IMR-90 (cell line): Measurements from ENCODE around the gene TSPYL1. TPM values are rescaled to one million over a fixed set of nuclear protein-coding genes. Genes with fewer than 3 reads are reported as not detected.
"Not testable (repeated sequence)": the region's sequence is repeated elsewhere in the genome, so short reads cannot be mapped to it uniquely, and the experiment has no call there.

Experiments
- ATAC-seq: fragments of 200-7000 bp; cut with Tn5 transposase; 2 replicates; pipeline ENCODE4 v1.9.1; 2020; ENCODE audit warnings: low read depth, mild to moderate bottlenecking, moderate library complexity
- BruUV-seq: library from RNA; stranded (reverse); fragments of 400-500 nt; replicated peaks from 2 replicates; lab custom pipeline; 2021; lab: Mats Ljungman, UMichigan
- CTCF ChIA-PET: fragments of 300-600 bp; formaldehyde crosslinking; extraction: SDS; loops from one replicate; lab custom pipeline; 2021; ENCODE audit warnings: antibody characterized with exemption; lab: Yijun Ruan, JAX
- POLR2A ChIA-PET: fragments of 300-600 bp; sonication (Branson Sonifier 250); formaldehyde crosslinking; loops from one replicate; lab custom pipeline; 2022; ENCODE audit warnings: antibody characterized with exemption; ENCODE audit not compliant: unreplicated experiment; lab: Charles Lee
- DNase-seq: peaks from one replicate; pipeline ENCODE4 v3.0.0; 2013
- H2AFZ ChIP-seq: replicated peaks from 2 replicates; pipeline ENCODE3; 2013; ENCODE audit warnings: low read length, mild to moderate bottlenecking; ENCODE audit not compliant: poor library complexity
- H2AK5ac ChIP-seq: 2 replicates; pipeline ENCODE4 v1.6.1; 2013; ENCODE audit warnings: low read depth, low read length, inconsistent platforms
- H2AK9ac ChIP-seq: replicated peaks from 2 replicates; pipeline ENCODE3; 2013; ENCODE audit warnings: mild to moderate bottlenecking, low read depth, low read length, moderate library complexity; ENCODE audit not compliant: poor library complexity
- H2BK120ac ChIP-seq: 2 replicates; pipeline ENCODE4 v1.6.1; 2013; ENCODE audit warnings: low read depth, low read length, inconsistent platforms
- H2BK15ac ChIP-seq: 3 replicates; pipeline ENCODE4 v1.6.1; 2013; ENCODE audit warnings: low read depth, low read length, inconsistent platforms
- H2BK20ac ChIP-seq: 2 replicates; pipeline ENCODE4 v1.6.1; 2013; ENCODE audit warnings: low read depth, mild to moderate bottlenecking, inconsistent platforms, low read length, moderate library complexity
- H2BK5ac ChIP-seq: 2 replicates; pipeline ENCODE4 v1.6.1; 2013; ENCODE audit warnings: mild to moderate bottlenecking, low read depth, low read length, inconsistent platforms; ENCODE audit not compliant: poor library complexity, severe bottlenecking
- H3K14ac ChIP-seq: replicated peaks from 2 replicates; pipeline ENCODE4 v1.6.1; 2013; ENCODE audit warnings: low read depth, low read length, inconsistent platforms
- H3K18ac ChIP-seq: 2 replicates; pipeline ENCODE4 v1.6.1; 2013; ENCODE audit warnings: low read depth, low read length, control low read depth
- H3K23ac ChIP-seq: 2 replicates; pipeline ENCODE4 v1.6.1; 2013; ENCODE audit warnings: low read depth, low read length, inconsistent platforms
- H3K27ac ChIP-seq: 2 replicates; pipeline ENCODE4 v1.5.1; 2013; ENCODE audit warnings: mild to moderate bottlenecking, control low read depth, low read length; ENCODE audit not compliant: insufficient read depth
- H3K27me3 ChIP-seq: 2 replicates; pipeline ENCODE4 v1.6.1; 2013; ENCODE audit warnings: low read length; ENCODE audit not compliant: control insufficient read depth, insufficient read depth
- H3K36me3 ChIP-seq: 2 replicates; pipeline ENCODE4 v1.6.1; 2013; ENCODE audit warnings: low read length, mixed read lengths; ENCODE audit not compliant: control insufficient read depth, insufficient read depth
- H3K4ac ChIP-seq: 2 replicates; pipeline ENCODE4 v1.6.1; 2013; ENCODE audit warnings: low read depth, low read length, inconsistent platforms
- H3K4me1 ChIP-seq: 2 replicates; pipeline ENCODE4 v1.6.1; 2013; ENCODE audit warnings: low read length, mixed read lengths; ENCODE audit not compliant: control insufficient read depth, insufficient read depth
- H3K4me2 ChIP-seq: 2 replicates; pipeline ENCODE4 v1.6.1; 2013; ENCODE audit warnings: low read depth, mild to moderate bottlenecking, control low read depth, low read length, moderate library complexity
- H3K4me3 ChIP-seq: 2 replicates; pipeline ENCODE4 v1.5.1; 2013; ENCODE audit warnings: low read depth, mild to moderate bottlenecking, control low read depth, low read length, moderate library complexity; ENCODE audit not compliant: insufficient read depth
- H3K56ac ChIP-seq: 2 replicates; pipeline ENCODE4 v1.6.1; 2013; ENCODE audit warnings: low read length, inconsistent platforms; ENCODE audit not compliant: insufficient read depth; ENCODE audit errors: extremely low read depth
- H3K79me1 ChIP-seq, 2 experiments: 2 replicates each; pipeline ENCODE4 v1.6.1; 2013; ENCODE audit warnings: low read length in 2 of 2, inconsistent platforms in 1 of 2, low read depth in 1 of 2
- H3K9ac ChIP-seq: 2 replicates; pipeline ENCODE4 v1.6.1; 2013; ENCODE audit warnings: low read depth, low read length, control low read depth
- H3K9me1 ChIP-seq: 2 replicates; pipeline ENCODE4 v1.6.1; 2013; ENCODE audit warnings: low read length, inconsistent platforms; ENCODE audit not compliant: insufficient read depth
- H3K9me3 ChIP-seq: 2 replicates; pipeline ENCODE4 v1.6.1; 2013; ENCODE audit warnings: low read length; ENCODE audit not compliant: control insufficient read depth, insufficient read depth
- H4K20me1 ChIP-seq: 2 replicates; pipeline ENCODE4 v1.6.1; 2013; ENCODE audit warnings: low read length, inconsistent platforms; ENCODE audit not compliant: insufficient read depth
- H4K5ac ChIP-seq: 2 replicates; pipeline ENCODE4 v1.6.1; 2013; ENCODE audit warnings: mild to moderate bottlenecking, low read depth, low read length, control low read depth
- H4K8ac ChIP-seq, 2 experiments: 2 replicates each; pipeline ENCODE4 v1.6.1; 2013; ENCODE audit warnings: low read depth in 2 of 2, low read length in 2 of 2, control low read depth in 1 of 2, inconsistent platforms in 1 of 2
- H4K91ac ChIP-seq: 2 replicates; pipeline ENCODE4 v1.6.1; 2013; ENCODE audit warnings: low read depth, low read length, inconsistent platforms; ENCODE audit not compliant: insufficient read depth
- BHLHE40 ChIP-seq: fragments of 150-350 bp; IDR thresholded peaks from 2 replicates; pipeline ENCODE4 v1.6.1; 2016; ENCODE audit warnings: mild to moderate bottlenecking, low read depth, low read length
- WGBS, 2 experiments: methylation state at CpG; one replicate each; pipeline versions ENCODE4 v1.1.5 to v1.1.7; 2013; ENCODE audit warnings: missing lambda C conversion rate in 2 of 2; ENCODE audit not compliant: insufficient read length in 1 of 2; ENCODE audit errors: extremely low coverage in 2 of 2; 5-methylcytosine and 5-hydroxymethylcytosine counted together
- dilution Hi-C: fragments of 300-500 bp; cut with HindIII; formaldehyde crosslinking; loops from one replicate; pipeline ENCODE4 v1.14.3; 2018; ENCODE audit warnings: low sequenced_read_pairs; ENCODE audit not compliant: unreplicated experiment
- in situ Hi-C: fragments of 300-500 bp; cut with MboI; formaldehyde crosslinking; loops from 3 replicates; pipeline ENCODE4 v1.14.3; 2019; ENCODE audit warnings: low sequenced_read_pairs, inconsistent platforms, mixed read lengths
- intact Hi-C: fragments of 100-400 bp; cut with micrococcal nuclease; formaldehyde crosslinking; loops from 2 replicates; pipeline ENCODE4 v1.10.0; 2022
- polyA plus RNA-seq, 3 experiments: library from polyadenylated mRNA; depleted of rRNA; stranded (reverse); fragments of >200 nt; gene quantifications; 2 replicates each; pipeline ENCODE4 v1.2.3, GENCODE V29; 2012; ENCODE audit warnings: low replicate concordance in 1 of 3
- total RNA-seq: library from RNA; depleted of rRNA; stranded (reverse); fragments of >200 nt; gene quantifications from 2 replicates; pipeline ENCODE4 v1.2.3, GENCODE V29; 2012

TSPYL1 gene
- total and polyA plus RNA-seq, 2 of the 4 experiments (the other 2 are of a cell fraction) = 32.4 to 111 TPM

GRCh38 chr6:116323863-116324262 is 44.1 kb upstream of the TSPYL1 start:
- Histone ChIP-seq H3K9ac (no peak overlapping the region), H2BK120ac (no peak overlapping the region), H3K14ac (no peak overlapping the region), H3K56ac (no peak overlapping the region), H3K23ac (no peak overlapping the region), H3K27ac (no peak overlapping the region), H3K9me3 (no peaks in the 10 kb centered on the region), H2AK5ac (no peak overlapping the region), H2BK20ac (no peak overlapping the region), H3K4ac (no peak overlapping the region), H4K91ac (no peak overlapping the region), H2AFZ (no peak overlapping the region), H3K4me1 (peaks cover 1% of the 10 kb centered on the region; the same call in 1 of the 2 replicates), H4K8ac (no peak overlapping the region), H3K18ac (no peak overlapping the region), H3K4me2 (no peak overlapping the region), H2BK5ac (no peak overlapping the region), H3K27me3 (no peaks in the 10 kb centered on the region), H4K5ac (no peak overlapping the region), H2AK9ac (no peak overlapping the region), H3K9me1 (peaks cover 3% of the 10 kb centered on the region; the same call in 1 of the 2 replicates), H3K36me3 (no peaks in the 10 kb centered on the region), H4K20me1 (no peaks in the 10 kb centered on the region), H3K79me1 (no peaks in the 10 kb centered on the region; a peak in 2 of 4 replicates), H3K4me3 (no peak overlapping the region), H2BK15ac (no peak overlapping the region)
- WGBS, 2 experiments = no CpG with 5 or more reads among the region's 1 CpG
- in situ Hi-C loops (no loop called here), dilution Hi-C loops (no loop called here), intact Hi-C loops (no loop called here)
- TF ChIP-seq BHLHE40 = no peak
- DNase-seq (no peak), ATAC-seq (no peak)
- ChIA-PET POLR2A (no interaction called here), CTCF (interaction anchor here (1.1 kb wide), 1 partner anchor 14 kb away, joined by 3 read pairs; no protein-coding TSS in a partner anchor)
- no TSS peak for BruUV-seq

GRCh38 chr6:116321933-116322332 is 42.2 kb upstream of the TSPYL1 start:
- H2AK5ac ChIP-seq, H2AK9ac ChIP-seq, H2BK5ac ChIP-seq, H2BK15ac ChIP-seq, H3K27me3 ChIP-seq, H3K9me1 ChIP-seq, H3K23ac ChIP-seq, H4K8ac ChIP-seq, H3K9me3 ChIP-seq, H3K56ac ChIP-seq, dilution Hi-C loops, H3K4me3 ChIP-seq, POLR2A ChIA-PET, H3K79me1 ChIP-seq, H4K91ac ChIP-seq, DNase-seq, ATAC-seq, H4K5ac ChIP-seq, H3K4me2 ChIP-seq, BruUV-seq, H2AFZ ChIP-seq, H3K4me1 ChIP-seq, H3K9ac ChIP-seq, H2BK120ac ChIP-seq, in situ Hi-C loops, H4K20me1 ChIP-seq, CTCF ChIA-PET, H3K18ac ChIP-seq, intact Hi-C loops, H3K36me3 ChIP-seq, H2BK20ac ChIP-seq, H3K4ac ChIP-seq, H3K14ac ChIP-seq, H3K27ac ChIP-seq: not testable (repeated sequence)
- no CpG with 5 or more reads among the region's 13 CpGs for WGBS, 2 experiments
